Skeletal muscle tissue (tissue), 4 donors: Measurements from ENCODE around the gene MBLAC1. TPM values are rescaled to one million over a fixed set of nuclear protein-coding genes. Genes with fewer than 3 reads are reported as not detected.

Experiments used
- H3K27ac ChIP-seq: one replicate; pipeline ENCODE4 v1.7.0; 2013; ENCODE audit warnings: mild to moderate bottlenecking, low read depth, low read length, inconsistent platforms
- H3K27me3 ChIP-seq, 3 donors: one replicate each; pipeline ENCODE4 v1.7.0; 2013; ENCODE audit warnings: low read length in 3 of 3; ENCODE audit not compliant: control insufficient read depth in 3 of 3, insufficient read depth in 3 of 3
- H3K36me3 ChIP-seq, 3 donors: one replicate each; pipeline ENCODE4 v1.7.0; 2013; ENCODE audit warnings: low read length in 3 of 3; ENCODE audit not compliant: control insufficient read depth in 3 of 3, insufficient read depth in 3 of 3
- H3K4me1 ChIP-seq, 3 donors: one replicate each; pipeline ENCODE4 v1.7.0; 2013; ENCODE audit warnings: low read length in 3 of 3, mild to moderate bottlenecking in 3 of 3; ENCODE audit not compliant: control insufficient read depth in 3 of 3, insufficient read depth in 3 of 3
- H3K4me3 ChIP-seq, 3 donors: one replicate each; pipeline ENCODE4 v1.7.0; 2013; ENCODE audit warnings: low read length in 3 of 3
- H3K9ac ChIP-seq, 3 donors: one replicate each; pipeline ENCODE4 v1.7.0; 2013; ENCODE audit warnings: low read length in 3 of 3, mild to moderate bottlenecking in 3 of 3, moderate library complexity in 2 of 3, low read depth in 1 of 3
- H3K9me3 ChIP-seq, 3 donors: one replicate each; pipeline ENCODE4 v1.7.0; 2013; ENCODE audit warnings: low read length in 3 of 3; ENCODE audit not compliant: control insufficient read depth in 3 of 3
- total RNA-seq: library from RNA; depleted of rRNA; stranded (reverse); fragments of >200 nt; gene quantifications from one replicate; pipeline ENCODE4 v1.2.3, GENCODE V29; 2014
- donor health status: Osteomylitis.

The MBLAC1 gene
- total RNA-seq, 1 donor from 2014 or later = 1.0 TPM

- Histone ChIP-seq H3K9me3 (no peaks in the 10 kb centered on the region), H3K27ac (no peak overlapping the region), H3K4me1 (peaks cover 14 to 21% (median 16%) of the 10 kb centered on the region in 3 donors), H3K9ac (no peak overlapping the region), H3K27me3 (peaks cover 23 to 44% (median 40%) of the 10 kb centered on the region in 3 donors), H3K36me3 (no peaks in the 10 kb centered on the region), H3K4me3 (no peak overlapping the region)
These were observed 42.5 kb downstream of the MBLAC1 start for GRCh38 chr7:100169147-100169850.

DNA sequence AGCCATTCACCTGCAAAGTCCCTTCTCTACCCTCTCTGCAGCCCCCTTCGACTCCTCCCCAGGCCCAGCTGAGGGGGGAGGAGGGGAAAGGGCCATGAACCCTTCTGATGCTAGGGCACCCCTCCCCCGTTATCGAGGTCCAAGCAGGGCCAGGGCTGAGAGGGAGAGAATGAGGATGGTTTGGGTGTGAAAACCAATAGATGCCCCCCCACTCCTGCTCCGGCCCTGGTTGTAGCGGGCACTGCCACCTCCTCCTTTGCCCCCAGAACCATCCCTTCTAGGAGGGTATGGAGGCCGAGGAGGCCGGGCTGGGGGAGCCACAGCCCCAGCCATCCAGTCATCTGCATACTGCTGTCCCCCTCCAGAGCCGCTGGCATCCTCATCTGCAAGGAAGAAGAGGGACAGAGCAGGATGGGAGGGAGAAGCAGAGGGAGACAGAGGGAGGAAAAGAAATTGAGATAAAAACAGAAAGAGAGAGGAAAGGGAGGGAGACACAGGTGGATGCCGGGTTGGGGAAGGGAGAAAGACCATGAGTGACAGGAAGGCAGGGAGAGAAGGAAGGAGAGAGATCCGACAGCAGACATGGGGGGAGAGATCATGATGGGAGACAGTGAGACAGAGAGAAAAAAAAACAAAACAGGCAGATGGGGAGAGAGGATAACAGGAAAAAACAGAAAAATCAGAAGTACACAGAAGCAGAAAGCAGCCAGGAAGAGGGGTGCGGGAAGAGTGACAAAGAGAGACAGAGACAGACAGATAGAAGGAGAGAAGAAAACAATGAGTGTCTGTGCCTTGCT lies 43.5 kb downstream of the MBLAC1 start:
- Histone ChIP-seq H3K9ac (no peak overlapping the region), H3K36me3 (no peaks in the 10 kb centered on the region), H3K4me1 (peaks cover 14 to 21% (median 16%) of the 10 kb centered on the region in 3 donors), H3K9me3 (no peaks in the 10 kb centered on the region), H3K4me3 (no peak overlapping the region), H3K27ac (no peak overlapping the region), H3K27me3 (peaks cover 23 to 49% (median 40%) of the 10 kb centered on the region in 3 donors)

GRCh38 chr7:100171087-100171681 lies 44.4 kb downstream of the MBLAC1 start:
- no peaks in the 10 kb centered on the region for H3K36me3 ChIP-seq
- H3K27ac ChIP-seq = no peak overlapping the region
- H3K9me3 ChIP-seq = no peaks in the 10 kb centered on the region
- peaks cover 14 to 21% (median 16%) of the 10 kb centered on the region in 3 donors for H3K4me1 ChIP-seq
- H3K9ac ChIP-seq = no peak overlapping the region
- peak overlapping the region in 1 of 3 donors; percentile 22 for H3K4me3 ChIP-seq
- peaks cover 23 to 47% (median 39%) of the 10 kb centered on the region in 3 donors for H3K27me3 ChIP-seq

GRCh38 chr7:100171840-100172239 lies 45.1 kb downstream of the MBLAC1 start:
- H3K9me3 ChIP-seq = no peaks in the 10 kb centered on the region
- H3K27me3 ChIP-seq = peaks cover 21 to 41% (median 32%) of the 10 kb centered on the region in 3 donors
- H3K27ac ChIP-seq = no peak overlapping the region
- H3K36me3 ChIP-seq = no peaks in the 10 kb centered on the region
- no peak overlapping the region for H3K4me3 ChIP-seq
- peaks cover 14 to 19% (median 16%) of the 10 kb centered on the region in 3 donors for H3K4me1 ChIP-seq
- no peak overlapping the region for H3K9ac ChIP-seq

- H3K4me3 ChIP-seq = no peak overlapping the region
- H3K27ac ChIP-seq = no peak overlapping the region
- no peak overlapping the region for H3K9ac ChIP-seq
- peaks cover 5 to 9% (median 6%) of the 10 kb centered on the region in 3 donors for H3K4me1 ChIP-seq
- no peaks in the 10 kb centered on the region for H3K36me3 ChIP-seq
- no peaks in the 10 kb centered on the region for H3K9me3 ChIP-seq
- peaks cover 12 to 34% (median 18%) of the 10 kb centered on the region in 3 donors for H3K27me3 ChIP-seq
These were observed 47.2 kb downstream of the MBLAC1 start for GRCh38 chr7:100173806-100174495.

DNA sequence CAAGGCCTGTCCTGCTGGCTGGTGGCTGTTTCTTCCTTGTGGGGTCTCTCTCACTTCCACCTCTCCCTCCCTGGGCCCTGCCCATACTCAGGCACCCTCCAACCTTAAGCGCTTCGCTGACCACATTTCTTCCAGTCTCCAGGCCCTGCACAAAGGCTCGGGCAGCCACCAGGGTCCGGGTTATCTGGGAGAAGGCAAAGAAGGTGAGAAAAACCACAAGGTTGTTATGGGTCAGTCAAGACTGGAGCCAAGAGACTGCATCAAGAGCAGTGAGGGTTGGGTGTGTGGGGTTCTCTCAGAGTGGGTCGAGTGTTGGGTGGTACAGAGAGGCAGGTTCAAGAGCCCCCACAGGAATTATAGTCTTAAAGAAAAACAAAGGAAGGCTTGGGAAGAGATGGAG lies 47.8 kb downstream of the MBLAC1 start:
- Histone ChIP-seq H3K4me3 (no peak overlapping the region), H3K9me3 (no peaks in the 10 kb centered on the region), H3K27me3 (peaks cover 12 to 38% (median 14%) of the 10 kb centered on the region in 3 donors), H3K27ac (no peak overlapping the region), H3K4me1 (peaks cover 5 to 9% (median 6%) of the 10 kb centered on the region in 3 donors), H3K9ac (no peak overlapping the region), H3K36me3 (no peaks in the 10 kb centered on the region)

- Histone ChIP-seq H3K4me1 (peaks cover 5 to 9% (median 6%) of the 10 kb centered on the region in 3 donors), H3K36me3 (no peaks in the 10 kb centered on the region), H3K9me3 (no peaks in the 10 kb centered on the region), H3K27ac (no peak overlapping the region), H3K27me3 (peaks cover 10 to 44% (median 12%) of the 10 kb centered on the region in 3 donors), H3K9ac (no peak overlapping the region), H3K4me3 (no peak overlapping the region)
These were observed 48.6 kb downstream of the MBLAC1 start for GRCh38 chr7:100175296-100175935.

DNA sequence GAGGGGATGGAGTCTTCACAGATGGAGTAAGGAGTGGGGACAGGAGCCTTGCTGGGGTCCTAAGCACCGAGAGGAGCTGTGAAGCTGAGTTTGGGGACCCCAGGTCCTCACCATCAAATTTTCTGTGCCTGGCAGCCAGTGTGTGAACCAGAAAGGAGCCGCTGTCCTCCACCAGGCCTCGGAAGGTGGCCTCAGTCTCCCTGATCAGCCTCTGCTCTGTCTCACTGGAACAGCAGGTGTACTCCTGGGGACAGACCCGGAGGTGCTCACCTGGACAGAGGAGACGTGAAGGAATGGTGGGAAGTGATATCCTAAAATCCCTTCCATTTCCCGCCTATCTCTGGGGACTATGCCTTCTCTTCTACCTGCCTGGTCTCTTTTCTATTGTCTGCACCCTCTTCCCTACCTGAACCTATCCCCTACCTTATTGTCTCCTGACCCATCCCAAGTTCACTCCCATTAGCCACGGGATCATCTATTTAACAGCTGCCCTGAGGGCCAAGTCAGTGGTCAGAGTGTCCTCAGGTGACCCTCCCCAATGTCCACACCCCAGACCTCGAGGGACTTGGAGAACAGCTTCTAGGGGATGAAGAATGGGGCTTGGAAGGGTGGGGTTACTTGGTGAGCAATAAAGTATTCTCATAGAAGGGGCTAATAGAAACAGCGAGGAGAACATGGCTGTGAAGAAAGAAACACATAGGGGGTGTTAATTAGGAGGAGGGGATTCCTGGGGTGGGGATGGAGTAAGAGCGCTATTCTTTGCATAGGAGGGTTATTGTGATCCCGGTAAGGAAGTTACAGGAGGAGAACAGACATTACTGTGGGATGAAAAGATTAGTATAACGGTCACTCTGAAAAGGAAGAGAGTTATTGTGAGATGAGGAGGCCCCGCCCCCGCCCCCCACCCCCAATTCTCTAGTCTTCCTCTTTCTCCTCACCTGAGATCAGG lies 49.6 kb downstream of the MBLAC1 start:
- Histone ChIP-seq H3K9me3 (no peaks in the 10 kb centered on the region), H3K4me1 (peaks cover 5 to 9% (median 6%) of the 10 kb centered on the region in 3 donors), H3K27me3 (peaks cover 5 to 47% (median 7%) of the 10 kb centered on the region in 3 donors), H3K4me3 (peak overlapping the region in 1 of 3 donors; percentile 68), H3K27ac (no peak overlapping the region), H3K9ac (no peak overlapping the region), H3K36me3 (no peaks in the 10 kb centered on the region)
